Osteoblast (primary cell): ENCODE results near the gene ABHD12. TPM values are rescaled to one million over a fixed set of nuclear protein-coding genes. Genes with fewer than 3 reads are reported as not detected.

ENCODE experiments used
- DNase-seq: peaks from one replicate; pipeline ENCODE4 v3.0.0; 2011; ENCODE audit warnings: low spot score, mixed read lengths; ENCODE audit not compliant: insufficient read length; ENCODE audit errors: missing footprints
- H2AFZ ChIP-seq: 2 replicates; pipeline ENCODE4 v1.6.0; 2011; ENCODE audit warnings: mild to moderate bottlenecking, low read length
- H3K27ac ChIP-seq: 2 replicates; pipeline ENCODE4 v1.5.1; 2011; ENCODE audit warnings: mild to moderate bottlenecking, low read depth, low read length, moderate library complexity
- H3K27me3 ChIP-seq: 2 replicates; pipeline ENCODE4 v1.6.0; 2012; ENCODE audit warnings: mild to moderate bottlenecking, control low read depth, inconsistent platforms, low read length, moderate library complexity; ENCODE audit not compliant: insufficient read depth
- H3K36me3 ChIP-seq: 2 replicates; pipeline ENCODE4 v1.5.1; 2011; ENCODE audit warnings: mild to moderate bottlenecking, low read length, control low read depth, moderate library complexity; ENCODE audit not compliant: insufficient read depth
- H3K4me1 ChIP-seq: 2 replicates; pipeline ENCODE4 v1.5.1; 2011; ENCODE audit warnings: mild to moderate bottlenecking, low read length, control low read depth, moderate library complexity; ENCODE audit not compliant: insufficient read depth
- H3K4me2 ChIP-seq: 2 replicates; pipeline ENCODE4 v1.6.0; 2011; ENCODE audit warnings: mild to moderate bottlenecking, low read length; ENCODE audit not compliant: insufficient read depth
- H3K4me3 ChIP-seq: fragments of 200-600 bp; sonication (generic); 3 replicates; pipeline ENCODE4 v1.5.1; 2012; ENCODE audit warnings: mild to moderate bottlenecking, low read length, inconsistent platforms; ENCODE audit not compliant: insufficient read depth
- H3K79me2 ChIP-seq: 2 replicates; pipeline ENCODE4 v1.6.0; 2012; ENCODE audit warnings: mild to moderate bottlenecking, low read length, control low read depth, inconsistent platforms; ENCODE audit not compliant: insufficient read depth
- H3K9me3 ChIP-seq: 2 replicates; pipeline ENCODE4 v1.5.1; 2011; ENCODE audit warnings: low read depth, low read length, control low read depth
- H4K20me1 ChIP-seq: 2 replicates; pipeline ENCODE4 v1.6.0; 2012; ENCODE audit warnings: mild to moderate bottlenecking, low read length, control low read depth; ENCODE audit not compliant: insufficient read depth
- CTCF ChIP-seq: IDR thresholded peaks from 2 replicates; pipeline ENCODE4 v1.5.1; 2011; ENCODE audit warnings: mild to moderate bottlenecking, low read depth, low read length, moderate library complexity; ENCODE audit errors: extremely low read depth
- total RNA-seq: library from RNA; depleted of rRNA; stranded (reverse); fragments of >200 nt; gene quantifications from 2 replicates; pipeline ENCODE4 v1.2.3, GENCODE V29; 2012

Gene ABHD12
- total RNA-seq, 1 donor, result 29.7 TPM

- Histone ChIP-seq H3K4me2 (no peak overlapping the region), H2AFZ (no peak overlapping the region), H3K36me3 (peaks cover 92% of the 10 kb centered on the region), H3K27me3 (no peaks in the 10 kb centered on the region), H3K9me3 (no peaks in the 10 kb centered on the region), H3K4me1 (no peaks in the 10 kb centered on the region), H4K20me1 (peaks cover 2% of the 10 kb centered on the region), H3K79me2 (peaks cover 3% of the 10 kb centered on the region), H3K4me3 (no peak overlapping the region), H3K27ac (no peak overlapping the region)
- DNase-seq, result no peak
- no peak for TF ChIP-seq CTCF
These were observed 106.5 kb downstream of the ABHD12 start for GRCh38 chr20:25284131-25284601.

GRCh38 chr20:25283221-25283951, 107.2 kb downstream of the ABHD12 start:
- Histone ChIP-seq H3K4me1 (no peaks in the 10 kb centered on the region), H3K27ac (no peak overlapping the region), H3K79me2 (peaks cover 3% of the 10 kb centered on the region), H4K20me1 (peaks cover 2% of the 10 kb centered on the region), H3K4me2 (no peak overlapping the region), H3K27me3 (no peaks in the 10 kb centered on the region), H3K36me3 (peaks cover 92% of the 10 kb centered on the region), H3K4me3 (no peak overlapping the region), H3K9me3 (no peaks in the 10 kb centered on the region), H2AFZ (no peak overlapping the region)
- DNase-seq, result peak; percentile 74
- no peak for TF ChIP-seq CTCF

- H3K27me3 ChIP-seq, result no peaks in the 10 kb centered on the region
- H3K79me2 ChIP-seq, result peaks cover 3% of the 10 kb centered on the region
- TF ChIP-seq CTCF, result no peak
These were observed 107.8 kb downstream of the ABHD12 start for GRCh38 chr20:25282796-25283195.

GRCh38 chr20:25282034-25282781, 108.4 kb downstream of the ABHD12 start:
- H3K9me3 ChIP-seq, result no peaks in the 10 kb centered on the region
- H3K27me3 ChIP-seq, result no peaks in the 10 kb centered on the region
- H3K36me3 ChIP-seq, result peaks cover 95% of the 10 kb centered on the region
- H3K27ac ChIP-seq, result no peak overlapping the region
- H2AFZ ChIP-seq, result no peak overlapping the region
- no peak overlapping the region for H3K4me2 ChIP-seq
- TF ChIP-seq CTCF, result no peak
- H3K4me1 ChIP-seq, result no peaks in the 10 kb centered on the region
- peak; percentile 82 for DNase-seq
- peaks cover 3% of the 10 kb centered on the region for H3K79me2 ChIP-seq
- H3K4me3 ChIP-seq, result no peak overlapping the region
- H4K20me1 ChIP-seq, result peaks cover 11% of the 10 kb centered on the region

More at GRCh38 chr20:25282796-25283195, 107.8 kb downstream of the ABHD12 start:
- Histone ChIP-seq H3K4me2 (no peak overlapping the region), H2AFZ (no peak overlapping the region), H3K27ac (no peak overlapping the region), H3K4me3 (no peak overlapping the region), H3K4me1 (no peaks in the 10 kb centered on the region), H4K20me1 (peaks cover 6% of the 10 kb centered on the region), H3K36me3 (peaks cover 93% of the 10 kb centered on the region), H3K9me3 (no peaks in the 10 kb centered on the region)
- peak; percentile 80 for DNase-seq
